ENCODE data around the gene CPVL.

The CPVL gene

DNA sequence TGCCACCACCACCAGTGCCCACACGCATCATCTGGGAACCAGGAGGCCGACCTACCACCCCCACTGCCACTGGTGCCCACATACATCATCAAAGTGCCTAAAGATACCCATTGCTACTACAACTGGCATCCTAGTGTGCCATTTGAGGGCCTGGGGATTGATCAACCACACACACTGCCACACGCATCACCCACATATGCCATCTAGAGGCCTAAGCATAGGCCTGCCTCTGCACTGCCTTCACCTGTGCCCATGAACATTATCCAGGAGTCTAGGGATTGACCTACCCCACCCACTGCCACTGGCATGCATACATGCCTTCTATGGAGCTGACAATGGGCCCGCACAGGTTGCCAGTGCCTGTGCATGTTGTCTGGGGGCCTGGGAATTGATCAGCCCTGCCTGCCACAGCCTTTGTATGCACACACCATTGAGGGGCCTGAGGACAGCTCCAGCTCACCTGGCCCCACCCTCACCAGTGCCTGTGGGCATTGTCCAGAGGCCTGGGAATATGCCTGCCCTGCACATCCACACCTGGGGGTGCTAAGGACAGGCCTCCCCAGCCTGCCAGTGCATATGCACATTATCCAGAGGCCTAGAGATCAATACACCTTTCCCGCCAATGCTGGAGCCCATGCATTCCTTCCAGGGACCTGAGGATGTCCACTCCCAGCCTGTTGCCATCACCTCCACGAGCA, 123.9 kb downstream of the CPVL start:
- Histone ChIP-seq H3K27ac (no peak overlapping the region), H3K4me3 (no peak overlapping the region)
- TF ChIP-seq, protein P1, sequence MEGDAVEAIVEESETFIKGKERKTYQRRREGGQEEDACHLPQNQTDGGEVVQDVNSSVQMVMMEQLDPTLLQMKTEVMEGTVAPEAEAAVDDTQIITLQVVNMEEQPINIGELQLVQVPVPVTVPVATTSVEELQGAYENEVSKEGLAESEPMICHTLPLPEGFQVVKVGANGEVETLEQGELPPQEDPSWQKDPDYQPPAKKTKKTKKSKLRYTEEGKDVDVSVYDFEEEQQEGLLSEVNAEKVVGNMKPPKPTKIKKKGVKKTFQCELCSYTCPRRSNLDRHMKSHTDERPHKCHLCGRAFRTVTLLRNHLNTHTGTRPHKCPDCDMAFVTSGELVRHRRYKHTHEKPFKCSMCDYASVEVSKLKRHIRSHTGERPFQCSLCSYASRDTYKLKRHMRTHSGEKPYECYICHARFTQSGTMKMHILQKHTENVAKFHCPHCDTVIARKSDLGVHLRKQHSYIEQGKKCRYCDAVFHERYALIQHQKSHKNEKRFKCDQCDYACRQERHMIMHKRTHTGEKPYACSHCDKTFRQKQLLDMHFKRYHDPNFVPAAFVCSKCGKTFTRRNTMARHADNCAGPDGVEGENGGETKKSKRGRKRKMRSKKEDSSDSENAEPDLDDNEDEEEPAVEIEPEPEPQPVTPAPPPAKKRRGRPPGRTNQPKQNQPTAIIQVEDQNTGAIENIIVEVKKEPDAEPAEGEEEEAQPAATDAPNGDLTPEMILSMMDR (IDR thresholded peaks at IDR 0.05), result no peak
- no peak for DNase-seq (ENCODE audit: low spot score)

DNA sequence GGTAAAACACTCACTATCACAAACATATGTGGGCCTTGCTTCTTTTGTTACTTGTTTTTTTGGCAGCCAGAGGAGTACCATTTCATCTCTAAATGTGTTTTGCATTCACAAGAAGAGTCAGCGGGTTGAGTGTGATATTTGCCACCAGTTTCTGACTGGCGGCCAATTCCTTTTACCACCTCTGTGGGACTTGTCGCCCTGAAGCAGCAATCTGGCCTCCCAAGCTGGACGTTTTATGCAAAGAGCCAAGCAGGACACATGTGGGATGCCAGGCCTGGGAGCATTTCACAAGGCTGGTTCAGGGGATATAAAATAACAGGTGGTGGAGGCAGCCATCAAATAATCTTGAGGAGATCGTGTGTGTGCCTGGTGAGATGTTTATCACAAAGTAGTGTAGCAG, 126.4 kb downstream of the CPVL start:
- H3K4me3 ChIP-seq, result no peak overlapping the region

DNA sequence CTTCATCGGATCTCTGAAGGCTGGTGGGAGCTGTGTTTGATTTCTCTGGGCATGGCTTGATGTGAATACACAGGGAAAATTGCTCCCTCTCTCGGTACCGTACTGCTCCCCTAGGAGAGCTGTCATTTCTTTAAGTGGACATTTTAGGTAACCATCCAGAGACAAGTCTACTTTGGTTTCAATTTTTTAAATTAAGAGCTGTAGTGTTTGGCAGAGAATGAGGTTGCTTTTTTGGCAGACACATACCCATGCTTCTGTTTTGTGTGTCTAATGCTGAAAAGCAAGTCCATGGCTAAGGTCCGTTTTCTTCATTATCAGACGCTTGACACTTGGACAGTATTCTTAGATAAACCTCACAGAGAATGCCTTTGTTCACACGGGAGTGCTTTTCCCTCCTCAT, 127.0 kb downstream of the CPVL start:
- no peak overlapping the region for H3K27ac ChIP-seq
- no peak overlapping the region for H3K4me3 ChIP-seq
- TF ChIP-seq, protein P1 (IDR thresholded peaks at IDR 0.05), result no peak
- no peak for DNase-seq (ENCODE audit: low spot score)

More for the DNA sequence above, 126.4 kb downstream of the CPVL start:
- DNase-seq (ENCODE audit: low spot score), result no peak
- no peak overlapping the region for H3K27ac ChIP-seq
- TF ChIP-seq, protein P1 (IDR thresholded peaks at IDR 0.05), result no peak

DNA sequence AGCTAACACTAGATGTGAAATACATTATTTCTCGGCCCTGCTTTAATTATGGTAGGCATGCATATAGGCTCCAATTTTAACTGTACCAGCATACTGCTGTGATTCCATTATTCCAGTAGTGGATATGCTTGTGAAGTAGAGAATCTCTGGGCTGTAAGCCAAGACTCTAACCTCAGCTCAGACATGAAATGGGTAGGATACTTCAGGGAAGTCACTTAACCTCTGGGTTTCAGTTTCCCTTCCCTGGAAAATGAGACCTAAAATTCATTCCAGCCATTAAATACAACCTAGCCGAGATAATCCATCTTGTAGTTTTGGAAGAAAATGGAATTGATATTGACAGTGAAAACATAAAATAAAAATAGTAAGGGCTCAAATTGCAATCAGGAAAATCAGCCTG, 128.6 kb downstream of the CPVL start:
- DNase-seq (ENCODE audit: low spot score), result no peak
- Histone ChIP-seq H3K27ac (no peak overlapping the region), H3K4me3 (no peak overlapping the region)
- TF ChIP-seq, protein P1 (IDR thresholded peaks at IDR 0.05), result no peak

DNA sequence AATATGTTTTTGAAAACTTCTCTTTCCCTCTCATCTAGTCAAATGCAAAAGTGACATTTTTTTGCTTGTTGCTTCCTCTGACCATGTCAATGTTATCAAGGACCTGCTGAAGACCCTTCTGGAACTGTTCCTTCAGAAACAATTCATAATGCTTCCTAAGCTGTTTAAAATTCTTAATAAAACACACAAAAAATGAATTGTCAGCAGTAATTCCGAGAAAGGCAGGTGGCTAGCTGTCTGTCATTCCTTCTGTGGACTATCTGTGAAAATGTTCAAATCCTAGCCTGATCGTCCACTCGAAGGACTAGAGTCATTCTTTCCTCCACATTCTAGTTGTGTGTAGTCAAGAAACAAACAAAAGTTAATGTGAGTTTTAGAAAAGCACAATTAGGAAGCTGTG, 131.6 kb downstream of the CPVL start:
- no peak overlapping the region for H3K4me3 ChIP-seq
- H3K27ac ChIP-seq, result no peak overlapping the region
- no peak for DNase-seq (ENCODE audit: low spot score)
- TF ChIP-seq, protein P1 (IDR thresholded peaks at IDR 0.05), result no peak

DNA sequence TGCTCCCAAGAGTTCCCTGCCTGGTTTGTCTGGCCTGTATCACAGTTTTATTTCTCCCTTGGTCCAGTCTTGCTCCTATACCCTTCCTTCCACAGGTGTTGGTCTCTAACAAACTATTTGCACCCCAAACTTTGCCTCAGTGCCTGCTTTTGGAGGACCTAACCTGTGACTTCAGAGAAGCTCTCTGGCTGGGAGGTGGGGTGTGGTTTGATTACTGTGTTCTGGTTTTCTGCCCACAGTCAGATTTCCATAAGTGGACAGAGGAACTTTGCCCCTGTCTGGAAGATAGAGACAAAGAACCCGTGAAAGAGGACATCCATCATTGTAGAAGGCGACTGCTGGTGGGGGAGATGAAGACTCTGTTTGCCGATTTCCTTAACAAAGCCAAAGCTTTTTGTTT, 132.4 kb downstream of the CPVL start:
- TF ChIP-seq, protein P1 (IDR thresholded peaks at IDR 0.05), result no peak
- no peak overlapping the region for H3K27ac ChIP-seq
- DNase-seq (ENCODE audit: low spot score), result no peak

DNA sequence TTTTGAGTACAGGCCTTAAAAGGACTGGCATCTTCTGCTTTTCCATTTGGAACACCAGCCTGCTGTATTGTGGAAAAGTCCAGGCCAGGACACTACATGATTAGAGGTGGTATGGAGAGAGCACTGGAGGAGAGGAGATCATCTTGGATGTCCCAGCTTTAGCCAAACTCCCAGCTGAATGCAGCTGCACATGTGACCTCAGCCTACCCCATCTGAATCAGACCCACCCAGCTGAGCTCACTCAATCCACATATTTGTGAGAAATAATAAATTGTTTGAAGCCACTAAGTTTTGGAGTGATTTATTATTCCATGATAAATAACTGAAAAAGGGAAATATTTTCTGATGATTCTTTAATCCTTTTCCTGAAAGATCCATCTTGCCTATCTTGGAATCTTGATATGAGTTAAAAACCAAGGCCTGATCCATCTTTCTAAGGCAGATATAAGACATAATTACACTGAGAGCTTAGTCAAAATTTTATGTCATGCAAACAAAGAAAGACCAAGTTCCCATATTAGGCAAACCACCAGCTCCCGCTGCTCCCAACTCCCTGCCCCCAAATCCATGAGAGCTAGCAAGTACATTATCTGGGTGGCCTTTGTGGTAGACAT, 133.1 kb downstream of the CPVL start:
- H3K4me3 ChIP-seq, result no peak overlapping the region
- TF ChIP-seq, protein P1 (IDR thresholded peaks at IDR 0.05), result no peak
- H3K27ac ChIP-seq, result no peak overlapping the region
- no peak for DNase-seq (ENCODE audit: low spot score)

More for the DNA sequence above, 132.4 kb downstream of the CPVL start:
- no peak overlapping the region for H3K4me3 ChIP-seq

All from coronary artery (tissue), 2 donors.